ENCODE results near the gene HERC2.
"Not testable (repeated sequence)": the region's sequence is repeated elsewhere in the genome, so short reads cannot be mapped to it uniquely, and the experiment has no call there.

HERC2 gene

DNA sequence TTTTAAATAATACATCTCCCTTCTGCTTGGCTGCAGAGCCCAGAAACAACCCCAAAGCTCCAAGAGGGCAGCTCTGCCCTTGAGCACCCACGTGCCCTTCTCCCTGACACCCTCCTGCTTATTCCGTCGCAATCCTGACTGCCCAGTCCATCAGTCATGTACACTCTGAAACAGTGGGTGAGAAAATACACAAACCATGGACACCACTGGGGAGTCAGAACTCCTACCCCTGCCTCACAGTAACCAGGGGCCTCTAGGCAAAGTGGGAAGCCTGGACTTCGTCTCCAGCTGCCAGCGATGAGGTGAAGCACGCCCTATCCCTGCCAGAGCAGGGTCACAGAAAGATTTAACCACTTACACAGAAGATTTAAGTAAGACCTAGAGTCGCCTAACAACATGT lies 40.1 kb downstream of the HERC2 start:
- DNase-seq: no peak

DNA sequence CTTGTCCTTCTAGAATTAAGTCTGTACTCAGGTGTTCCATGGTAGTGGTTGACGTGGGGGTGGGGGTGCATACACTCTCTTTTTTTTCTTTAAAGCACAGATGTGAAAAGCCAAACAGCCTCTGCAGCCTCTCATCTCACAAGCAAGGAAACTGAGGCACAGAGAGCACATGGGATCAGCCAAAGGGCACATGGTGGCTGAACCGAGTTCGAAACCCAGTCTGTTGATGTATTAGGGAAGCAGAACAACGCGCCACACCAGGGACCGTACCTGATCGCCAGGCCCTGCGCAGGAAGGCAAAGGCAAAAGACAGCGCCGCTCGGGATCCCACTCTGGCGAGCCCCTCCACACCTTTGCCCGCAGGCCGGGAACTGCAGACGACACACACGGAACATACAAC lies 47.3 kb downstream of the HERC2 start:
- no peak for DNase-seq

DNA sequence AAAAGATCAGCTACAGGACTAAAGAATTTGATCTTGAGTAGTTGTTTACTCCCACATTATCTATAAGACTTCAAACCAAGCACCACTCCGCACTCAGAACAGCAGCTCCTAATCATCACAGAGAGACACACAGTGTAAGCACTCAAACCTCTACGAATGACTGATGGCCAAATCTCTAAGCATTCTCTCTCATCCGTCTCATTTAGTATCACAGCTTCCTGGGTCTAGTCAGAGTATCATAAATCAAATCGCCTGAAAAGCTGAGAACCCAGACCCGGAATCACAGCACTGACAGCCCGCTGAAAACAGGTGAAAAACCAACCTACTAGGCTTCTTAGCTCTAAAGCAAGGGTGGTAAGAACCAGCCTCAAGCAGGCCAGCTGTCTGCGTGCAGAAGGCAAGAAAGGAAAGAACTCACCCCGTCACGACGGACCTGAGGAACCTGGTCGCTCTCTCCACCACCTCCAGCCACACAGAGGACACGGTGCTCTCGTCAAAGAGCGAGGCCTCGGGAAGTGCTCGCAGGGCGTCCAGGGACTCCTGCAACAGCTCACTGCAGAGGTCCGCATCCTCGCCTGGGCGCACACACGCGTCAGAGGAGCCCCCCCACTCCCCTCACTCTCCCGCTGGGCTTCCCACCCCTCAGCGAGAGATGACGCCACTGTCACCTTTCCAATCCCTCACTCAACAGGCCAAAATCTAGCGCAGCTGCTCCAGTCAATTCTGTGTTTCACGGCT lies 47.9 kb downstream of the HERC2 start:
- DNase-seq: no peak

DNA sequence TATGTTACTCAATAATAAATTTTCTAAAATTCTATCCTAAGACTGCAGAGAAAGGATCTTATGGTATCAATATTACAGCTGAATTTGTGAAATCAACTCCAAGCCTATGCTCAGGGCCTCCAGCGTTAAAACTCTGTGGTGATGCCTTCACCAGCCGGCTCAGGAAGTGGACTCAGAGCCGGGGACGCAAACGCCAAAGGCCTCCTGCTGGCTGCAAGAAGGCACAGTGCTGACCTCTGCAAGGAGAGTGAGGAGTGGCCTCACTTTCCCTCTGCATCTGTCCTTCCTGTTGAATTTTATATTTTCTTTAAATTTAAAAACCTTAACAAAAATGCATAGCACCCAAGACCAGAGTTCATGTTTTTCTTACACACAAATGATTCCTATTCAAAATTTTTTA lies 48.5 kb downstream of the HERC2 start:
- no peak for DNase-seq

DNA sequence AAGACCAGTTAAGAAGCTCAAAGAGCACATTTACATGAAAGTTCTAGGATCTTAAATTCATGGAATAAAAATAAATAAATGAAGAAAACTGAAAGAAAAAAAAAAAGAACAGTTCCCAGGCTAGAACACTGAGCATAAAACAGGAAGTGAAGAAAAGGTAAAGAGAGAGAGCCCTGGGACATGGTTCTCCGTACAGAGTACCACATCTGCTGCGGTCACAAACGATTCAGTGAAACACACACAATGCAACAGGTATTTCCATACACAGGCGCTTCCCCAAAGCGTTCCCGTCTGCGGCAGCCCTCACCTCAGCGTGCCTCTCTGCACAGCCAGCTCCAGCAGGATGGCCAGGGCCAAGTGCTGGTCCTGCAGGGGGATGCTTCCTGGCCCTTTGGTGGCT lies 49.4 kb downstream of the HERC2 start:
- DNase-seq: no peak

DNA sequence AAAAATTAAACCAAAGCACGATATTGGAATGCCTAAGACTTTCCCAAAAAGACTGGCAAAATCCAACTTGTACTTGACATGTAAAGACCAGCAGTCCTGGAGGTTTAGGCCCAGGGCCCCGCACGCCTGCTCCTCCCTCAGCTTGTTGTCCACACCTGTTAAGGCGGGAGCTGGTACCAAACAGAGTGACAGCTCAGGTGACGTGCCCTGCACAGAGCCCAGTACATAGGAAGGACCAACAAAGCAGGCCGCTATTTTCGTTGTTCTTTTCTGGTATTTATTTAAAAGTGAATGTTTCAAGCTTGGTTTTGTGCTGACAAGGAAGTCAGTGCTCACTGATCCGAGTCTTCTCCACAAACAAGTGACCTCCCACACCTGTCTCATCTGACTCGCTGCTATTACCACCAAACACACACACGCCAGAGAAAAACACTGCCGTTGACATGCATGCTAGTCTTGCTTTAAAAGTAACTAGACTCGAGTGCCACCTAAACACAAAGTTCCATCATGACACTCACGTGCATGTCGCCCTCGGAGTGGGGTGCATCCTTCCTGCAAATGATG lies 50.2 kb downstream of the HERC2 start:
- DNase-seq: no peak

DNA sequence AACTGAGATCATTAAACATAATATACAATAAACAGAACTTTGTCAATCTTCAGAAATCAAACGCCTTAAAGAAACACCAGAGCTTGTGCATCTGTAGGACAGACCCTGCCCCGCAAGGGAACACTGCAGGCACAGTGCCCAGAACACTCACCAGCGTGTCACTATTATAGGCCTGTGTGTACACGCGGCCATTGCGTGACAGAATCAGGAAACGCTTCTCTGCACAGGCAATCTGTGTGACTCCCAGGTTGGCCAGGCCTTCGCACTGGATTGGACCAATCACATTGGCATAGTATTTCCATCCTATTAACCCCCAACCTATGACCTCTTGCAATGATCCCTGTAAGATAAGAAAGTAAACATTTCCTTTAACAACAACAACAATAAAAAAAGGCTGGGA lies 52.9 kb downstream of the HERC2 start:
- no peak for DNase-seq

DNA sequence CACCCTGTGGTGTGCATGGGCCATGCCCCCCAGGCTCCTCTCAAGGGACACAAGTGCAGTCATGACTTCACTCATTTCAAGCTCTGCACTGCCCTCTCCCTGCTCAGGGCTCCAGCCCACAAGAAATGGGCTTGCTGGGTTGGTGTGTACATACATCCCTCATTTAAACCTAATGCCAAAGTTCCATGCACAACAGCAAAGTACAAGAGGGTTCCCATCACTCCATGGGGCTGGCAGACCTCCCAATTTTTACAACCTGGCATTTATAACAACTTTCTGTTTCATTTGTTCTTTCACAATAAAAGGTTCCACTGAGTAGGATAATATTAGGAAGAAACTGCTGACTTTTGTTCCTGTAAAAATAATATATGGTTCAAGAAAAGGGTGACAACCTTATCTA lies 54.3 kb downstream of the HERC2 start:
- no peak for DNase-seq

DNA sequence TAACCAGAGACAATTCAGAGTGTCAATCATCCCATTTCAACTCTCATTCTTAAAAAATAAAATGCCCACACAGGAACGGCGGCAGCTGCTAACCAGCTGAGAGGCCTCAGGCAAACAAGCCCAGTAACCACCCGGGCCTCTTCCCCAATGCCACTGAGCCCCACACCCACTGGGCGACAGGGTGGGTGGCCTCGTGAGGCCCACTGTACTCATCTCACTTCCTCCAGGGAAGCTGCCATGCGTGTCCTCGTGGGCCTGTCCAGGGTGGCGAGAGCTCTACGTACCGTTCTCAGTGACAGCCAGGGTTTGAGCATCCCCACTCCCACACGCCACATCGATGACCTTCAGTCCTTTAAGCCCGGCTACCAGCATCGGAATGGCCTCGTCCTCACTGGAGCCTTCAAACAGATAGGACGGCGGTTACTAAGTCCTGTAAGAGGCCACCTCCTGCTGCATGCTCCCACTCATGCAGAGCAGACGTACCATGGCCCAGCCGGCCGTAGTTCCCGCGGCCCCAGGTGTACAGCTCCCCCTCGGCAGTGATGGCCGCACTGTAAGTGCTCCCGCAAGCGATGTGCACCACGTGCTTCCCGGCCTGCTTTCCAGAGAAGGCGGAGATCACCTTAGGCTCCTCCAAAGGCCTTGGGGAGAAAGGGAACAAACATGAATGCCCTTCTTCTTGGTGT lies 56.5 kb downstream of the HERC2 start:
- no peak for DNase-seq

DNA sequence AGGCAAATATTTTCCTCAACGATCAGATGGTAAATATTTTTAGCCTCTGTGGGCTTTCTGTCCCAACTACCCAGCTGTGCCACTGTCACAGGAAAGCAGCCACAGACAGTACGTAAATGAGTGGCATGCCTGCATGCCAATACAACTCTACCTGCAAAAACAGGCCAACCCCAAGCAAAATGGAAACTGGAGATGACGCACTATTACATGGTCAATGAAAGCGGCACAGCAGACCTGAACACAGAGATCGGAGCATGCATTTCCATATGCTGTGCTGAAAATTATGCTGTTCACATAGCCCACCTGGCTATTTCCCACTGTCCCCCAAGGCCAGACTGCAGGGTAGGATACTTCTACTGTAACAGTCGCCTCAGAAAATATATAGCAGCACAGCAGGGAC lies 57.8 kb downstream of the HERC2 start:
- no peak for DNase-seq

DNA sequence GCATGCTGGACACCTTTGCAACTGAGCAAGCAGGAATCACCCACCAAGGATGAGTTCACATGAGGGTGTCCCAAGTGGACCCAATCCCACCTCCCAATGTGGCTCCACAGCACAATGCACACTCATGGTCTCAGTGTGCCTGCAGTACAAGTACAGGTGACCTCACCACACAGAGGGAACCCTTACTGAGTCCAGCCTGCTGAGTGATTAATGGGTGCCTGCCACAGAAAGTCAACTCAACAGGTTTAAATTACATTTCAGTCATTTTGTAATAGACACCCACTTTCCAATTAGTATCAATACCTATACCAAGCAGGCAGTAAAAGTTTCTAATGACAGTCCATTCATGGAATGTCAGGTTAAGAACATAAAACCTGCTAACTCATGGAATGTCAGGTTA lies 59.5 kb downstream of the HERC2 start:
- DNase-seq: no peak

DNA sequence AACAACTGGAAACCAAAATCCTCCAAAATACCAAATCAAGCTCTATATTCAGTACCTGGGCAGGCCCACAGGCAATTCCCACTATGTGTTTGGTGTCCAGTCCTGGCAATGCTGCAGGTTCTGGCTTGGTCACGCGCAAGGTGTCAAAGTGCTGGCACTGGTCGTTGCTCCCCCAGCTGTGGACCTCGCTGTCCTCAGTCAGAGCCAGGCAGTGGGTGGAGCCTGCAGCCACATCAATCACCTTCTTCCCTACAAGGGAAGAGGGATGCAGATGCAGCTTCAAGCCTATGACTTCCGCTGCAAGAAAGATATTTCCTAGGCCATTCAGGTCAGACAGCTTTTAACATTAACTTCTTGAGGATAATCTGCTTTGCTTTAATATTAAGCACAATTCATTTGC lies 61.3 kb downstream of the HERC2 start:
- DNase-seq: no peak

DNA sequence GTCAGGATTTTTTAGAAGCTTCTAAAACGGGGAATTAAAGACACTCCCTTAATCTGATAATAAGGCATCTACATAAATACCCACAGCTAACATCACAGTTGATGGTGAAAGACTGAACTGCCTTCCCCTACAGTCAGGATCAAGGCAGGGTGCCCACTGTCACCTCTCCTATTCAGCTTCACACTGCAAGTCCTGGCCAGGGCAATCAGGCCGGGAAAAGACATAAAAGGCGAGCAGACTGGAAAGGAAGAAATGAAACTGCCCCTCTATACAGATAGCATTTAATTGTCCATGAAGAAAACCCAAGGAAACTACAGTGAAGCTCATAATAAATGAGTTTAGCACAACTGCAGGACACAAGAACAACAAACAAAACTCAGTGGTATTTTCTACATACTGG lies 61.7 kb downstream of the HERC2 start:
- DNase-seq: no peak

DNA sequence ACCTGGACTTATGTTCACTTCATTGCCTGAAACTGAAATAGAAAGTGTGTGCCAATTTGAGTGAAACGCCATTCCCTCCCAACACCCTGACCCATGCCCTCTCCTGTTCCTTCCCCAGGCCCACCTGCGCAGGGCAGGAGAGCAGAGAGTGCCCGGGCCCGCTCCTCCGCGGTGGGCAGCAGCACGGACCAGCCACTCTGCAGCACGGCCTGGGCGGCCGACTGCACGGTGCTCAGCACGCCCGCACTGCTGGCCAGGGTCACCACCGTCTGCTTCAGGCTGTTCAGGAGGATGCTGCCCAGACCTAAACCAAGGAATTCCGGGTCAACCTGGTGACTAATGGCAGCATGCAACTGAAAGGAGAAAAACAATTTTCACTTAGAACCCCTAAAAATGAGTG lies 66.0 kb downstream of the HERC2 start:
- DNase-seq: no peak

DNA sequence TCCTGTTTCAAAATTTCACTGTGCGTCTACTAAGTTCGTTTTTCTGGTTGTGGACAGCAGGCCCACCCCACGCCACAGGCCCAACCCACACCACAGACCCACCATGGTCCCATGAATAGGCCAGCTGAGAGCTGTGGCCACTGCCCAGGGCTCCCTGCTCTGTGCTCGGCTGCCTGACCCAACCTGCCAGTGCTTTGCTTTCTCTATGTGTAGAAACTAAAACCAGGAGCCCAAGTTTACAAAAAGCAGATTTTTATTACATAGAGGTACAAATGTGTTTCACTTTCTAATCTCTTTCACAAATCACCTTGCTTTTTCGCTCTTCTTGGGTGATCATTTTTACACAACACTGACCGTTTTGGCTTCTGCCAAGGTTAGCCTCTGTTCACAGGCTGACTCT lies 69.1 kb downstream of the HERC2 start:
- no peak for DNase-seq

DNA sequence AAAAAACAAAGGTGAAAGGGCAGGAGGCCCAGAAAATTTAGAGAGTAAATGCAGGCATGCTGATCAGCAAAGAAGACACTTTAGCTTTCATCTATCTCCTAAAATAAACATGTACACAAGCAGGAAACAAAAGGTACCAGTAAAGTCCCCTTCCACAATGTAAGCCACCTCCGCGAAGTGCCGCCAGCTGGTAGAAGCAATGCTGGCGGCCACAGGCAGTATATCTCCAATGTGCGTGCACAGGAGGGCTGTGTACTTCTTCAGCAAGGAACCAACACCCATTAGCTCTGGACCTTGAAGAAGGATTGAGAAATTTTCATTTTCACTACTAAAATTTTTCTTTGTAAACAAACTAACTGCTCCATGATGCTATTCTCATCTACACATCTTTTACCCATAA lies 75.4 kb downstream of the HERC2 start:
- DNase-seq: no peak

DNA sequence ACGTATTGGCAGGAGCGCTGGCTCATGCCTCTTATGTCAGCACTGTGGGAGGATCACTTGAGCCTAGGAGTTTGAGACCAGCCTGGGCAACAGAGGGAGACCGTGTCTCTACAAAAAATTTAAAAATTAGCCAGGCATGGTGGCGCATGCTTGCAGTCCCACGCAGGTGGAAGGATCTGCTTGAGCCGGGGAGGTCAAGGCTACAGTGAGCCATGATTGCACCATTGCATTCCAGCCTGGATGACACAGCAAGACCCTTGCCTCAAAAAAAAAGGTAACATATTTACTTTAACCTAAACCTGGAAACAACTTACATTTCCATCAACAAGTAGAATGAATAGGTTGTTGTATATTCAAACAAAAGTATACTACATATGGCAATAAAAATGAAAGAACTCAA lies 78.1 kb downstream of the HERC2 start:
- no peak for DNase-seq

DNA sequence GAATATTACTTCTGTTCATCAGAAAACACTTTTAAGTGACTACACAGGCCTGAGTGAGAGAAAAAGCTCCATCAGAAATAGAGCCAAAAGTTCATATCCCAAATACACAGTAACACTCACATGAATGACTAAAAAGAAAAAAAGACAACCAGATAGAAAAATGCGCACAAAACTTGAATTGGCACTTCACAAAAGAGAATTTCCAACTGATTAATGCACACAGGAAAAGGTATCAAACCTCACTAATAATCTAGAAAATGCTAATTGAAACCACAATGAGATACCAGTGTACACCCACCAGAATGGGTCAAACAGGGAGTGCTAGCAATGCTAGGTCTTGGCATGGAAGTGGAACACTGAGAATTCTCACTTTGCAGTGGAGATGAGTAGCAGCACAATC lies 78.6 kb downstream of the HERC2 start:
- DNase-seq: no peak

DNA sequence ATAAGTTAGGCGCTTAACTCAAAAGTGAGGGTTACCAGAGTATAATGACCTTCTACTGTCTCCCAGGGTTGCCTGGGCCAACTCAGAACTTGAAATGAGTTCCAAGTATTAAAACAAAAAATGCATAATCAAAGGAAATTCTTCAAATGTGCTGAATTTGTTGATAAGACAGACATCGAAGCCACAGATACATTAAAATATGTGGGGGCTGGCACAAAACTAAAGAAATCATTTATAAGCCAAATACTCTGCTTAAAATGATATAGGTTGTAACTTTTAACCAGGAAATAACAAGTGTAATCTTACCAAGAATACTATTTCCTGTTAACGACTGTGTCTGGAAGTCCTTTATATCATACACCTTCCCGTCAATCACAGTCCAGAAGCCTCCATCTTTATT lies 83.7 kb downstream of the HERC2 start:
- DNase-seq: not testable (repeated sequence)

DNA sequence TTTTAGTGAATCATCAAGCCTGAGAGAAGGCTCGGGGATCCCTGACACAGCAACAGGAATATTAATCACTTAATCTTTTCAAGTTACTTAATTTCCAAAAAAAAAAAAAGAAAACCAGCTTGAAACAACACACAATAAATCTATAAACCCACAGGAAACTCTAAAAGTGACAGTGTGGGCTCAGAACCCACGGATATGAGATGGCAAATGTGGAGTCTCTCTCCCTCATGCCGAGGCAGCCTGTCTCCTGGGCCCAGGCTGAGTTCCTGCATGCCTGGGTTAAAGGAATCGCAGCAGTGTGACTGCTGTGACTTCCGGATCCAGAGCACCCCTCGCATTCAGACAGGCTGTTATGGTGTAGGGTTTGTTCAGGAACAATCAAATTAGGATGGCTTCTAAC lies 90.2 kb downstream of the HERC2 start:
- not testable (repeated sequence) for DNase-seq

DNA sequence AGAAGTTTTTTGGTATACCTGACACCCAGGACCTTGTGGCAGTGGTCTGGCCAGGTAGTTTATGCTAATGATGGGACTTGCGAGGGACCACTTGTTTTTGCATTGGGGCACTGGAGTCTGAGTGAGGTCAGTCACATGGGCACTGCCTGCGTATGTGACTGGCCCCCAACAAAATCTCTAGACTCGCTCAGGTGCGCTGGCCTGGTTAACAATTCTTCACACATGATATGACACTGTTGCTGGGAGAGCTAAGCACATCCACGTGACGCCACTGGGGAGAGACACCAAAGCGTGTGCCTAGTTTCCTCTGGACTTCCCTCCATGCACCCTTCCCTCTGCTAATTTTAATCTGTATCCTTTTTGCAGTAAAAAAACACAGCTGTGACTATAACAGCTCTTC lies 90.6 kb downstream of the HERC2 start:
- DNase-seq: not testable (repeated sequence)

DNA sequence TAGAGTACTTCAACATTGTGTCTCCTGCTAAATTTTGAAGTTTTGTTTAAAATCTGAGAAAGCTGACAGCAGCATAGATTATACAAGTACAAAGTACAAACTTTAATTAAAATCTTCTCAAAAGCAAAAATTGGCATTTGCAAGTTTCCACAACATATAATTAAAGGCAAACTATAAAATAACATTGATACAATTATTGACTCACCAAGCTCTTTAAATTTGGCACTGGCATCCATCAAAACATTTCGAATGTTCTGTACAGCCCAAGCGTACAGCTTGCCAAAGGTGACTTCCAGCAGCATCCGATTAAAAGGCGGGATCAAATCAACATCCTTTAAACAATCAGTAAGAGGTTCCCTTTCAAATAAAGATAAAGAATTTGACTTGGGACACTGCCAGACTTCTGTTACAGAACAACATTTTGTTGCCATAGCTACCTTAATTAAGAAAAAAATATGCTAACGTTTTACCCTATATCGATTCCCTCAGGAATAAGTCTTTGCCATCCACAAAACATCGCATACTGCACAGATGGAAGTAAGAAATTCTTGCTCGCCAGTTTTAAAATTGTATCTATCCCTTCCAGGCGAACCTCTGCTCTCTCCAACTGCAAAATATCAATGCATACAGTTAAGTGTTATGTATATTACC lies 92.9 kb downstream of the HERC2 start:
- not testable (repeated sequence) for DNase-seq

DNA sequence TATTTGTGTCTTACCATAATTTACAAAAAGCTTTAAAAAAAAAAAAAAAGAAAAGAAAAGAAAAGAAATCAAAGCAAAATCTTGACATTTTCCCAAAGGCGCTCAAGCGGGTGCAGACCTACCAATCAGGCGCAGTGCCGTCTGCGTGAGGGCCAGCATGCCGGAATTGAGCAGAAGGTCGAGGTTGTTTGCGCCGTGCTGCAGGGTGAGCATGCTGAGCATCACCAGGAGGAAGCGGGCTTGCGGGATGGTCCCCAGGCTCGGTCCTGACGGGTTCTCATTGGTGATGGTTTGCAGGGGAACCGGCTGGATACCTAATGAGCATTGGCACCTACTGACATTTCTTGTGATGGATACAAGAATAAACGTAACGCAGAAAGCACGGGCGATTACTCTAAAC lies 93.9 kb downstream of the HERC2 start:
- DNase-seq: no peak

DNA sequence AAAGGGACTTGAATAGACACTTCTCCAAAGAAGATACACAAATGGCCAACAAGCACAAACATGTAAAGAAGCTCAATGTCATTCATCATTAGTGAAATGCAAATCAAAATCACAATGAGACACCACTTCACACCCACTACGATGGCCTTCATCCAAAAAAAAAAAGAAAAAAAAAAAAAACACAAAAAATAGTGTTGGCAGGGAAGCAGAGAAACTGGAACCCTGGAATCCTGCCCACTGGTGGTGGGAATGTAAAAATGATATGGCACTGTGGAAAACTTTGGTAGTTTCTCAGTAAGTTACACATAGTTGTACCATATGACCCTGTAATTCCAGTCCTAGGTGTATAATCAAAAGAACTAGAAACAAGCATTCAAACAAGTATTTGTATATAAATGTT lies 94.7 kb downstream of the HERC2 start:
- DNase-seq: not testable (repeated sequence)

Measured in right hindlimb (tissue), 1 donor.